ENCODE data around the gene USP3.

Gene USP3

DNA sequence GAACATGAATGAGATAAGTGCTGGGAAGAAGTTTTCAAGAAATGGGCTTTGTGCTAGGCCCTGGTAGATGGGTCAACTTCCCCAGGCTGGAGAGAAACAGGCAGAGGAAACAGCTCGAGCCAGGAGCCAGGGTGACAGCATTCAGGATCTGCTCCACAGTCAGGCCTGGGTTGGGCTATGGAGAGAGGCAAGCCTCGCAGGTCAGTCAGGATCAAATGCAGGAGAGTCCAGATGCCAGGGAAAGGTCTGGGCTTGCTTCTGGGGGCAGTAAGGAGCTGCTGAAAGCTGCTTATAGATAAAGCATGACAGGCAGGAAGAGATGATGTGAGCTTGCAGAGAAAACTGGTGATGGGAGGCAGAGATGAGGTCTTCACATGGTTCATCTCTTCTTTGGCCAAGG lies 11.0 kb upstream of the USP3 start:
- H3K4me3 ChIP-seq (ENCODE audit: low read length) = no peak overlapping the region
- no peaks in the 10 kb centered on the region for H3K9me3 ChIP-seq (ENCODE audit: low read length)
- H2AFZ ChIP-seq (ENCODE audit: low read depth, low read length) = no peak overlapping the region
- H3K4me1 ChIP-seq (ENCODE audit: insufficient read depth, low read length) = peaks cover 6% of the 10 kb centered on the region
- no peaks in the 10 kb centered on the region for H3K27me3 ChIP-seq (ENCODE audit: insufficient read depth, low read length)
- no peaks in the 10 kb centered on the region for H3K36me3 ChIP-seq (ENCODE audit: insufficient read depth, low read length)

DNA sequence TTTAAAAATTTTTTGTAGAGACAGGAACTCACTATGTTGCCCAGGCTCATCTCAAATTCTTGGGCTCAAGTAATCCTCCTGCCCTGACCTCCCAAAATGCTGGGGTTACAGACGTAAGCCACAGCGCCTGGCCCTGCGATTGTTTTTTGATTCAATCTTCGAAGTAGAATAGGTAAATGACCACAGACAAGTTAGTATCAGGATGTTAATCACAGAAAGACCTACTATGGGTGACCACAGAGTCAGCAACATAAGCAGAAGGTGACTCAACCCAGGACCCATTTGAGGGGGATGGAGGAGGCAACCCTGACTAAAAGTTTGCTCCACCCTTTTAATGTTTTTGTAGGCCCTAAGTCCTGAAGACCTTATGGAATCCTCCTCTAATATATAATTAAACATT lies 10.0 kb upstream of the USP3 start:
- no peak overlapping the region for H2AFZ ChIP-seq (ENCODE audit: low read depth, low read length)
- H3K4me1 ChIP-seq (ENCODE audit: insufficient read depth, low read length) = peaks cover 6% of the 10 kb centered on the region
- H3K9me3 ChIP-seq (ENCODE audit: low read length) = no peaks in the 10 kb centered on the region
- no peaks in the 10 kb centered on the region for H3K27me3 ChIP-seq (ENCODE audit: insufficient read depth, low read length)
- no peak overlapping the region for H3K4me3 ChIP-seq (ENCODE audit: low read length)
- H3K36me3 ChIP-seq (ENCODE audit: insufficient read depth, low read length) = no peaks in the 10 kb centered on the region

GRCh38 chr15:63495343-63495742 lies 9.1 kb upstream of the USP3 start:
- Histone ChIP-seq H3K9me3 (ENCODE audit: low read length) (no peaks in the 10 kb centered on the region), H3K4me1 (ENCODE audit: insufficient read depth, low read length) (peaks cover 6% of the 10 kb centered on the region), H3K4me3 (ENCODE audit: low read length) (no peak overlapping the region), H3K27me3 (ENCODE audit: insufficient read depth, low read length) (no peaks in the 10 kb centered on the region), H3K36me3 (ENCODE audit: insufficient read depth, low read length) (no peaks in the 10 kb centered on the region), H2AFZ (ENCODE audit: low read depth, low read length) (no peak overlapping the region)

GRCh38 chr15:63495780-63496488 lies 8.5 kb upstream of the USP3 start:
- peaks cover 6% of the 10 kb centered on the region for H3K4me1 ChIP-seq (ENCODE audit: insufficient read depth, low read length)
- no peaks in the 10 kb centered on the region for H3K27me3 ChIP-seq (ENCODE audit: insufficient read depth, low read length)
- no peaks in the 10 kb centered on the region for H3K36me3 ChIP-seq (ENCODE audit: insufficient read depth, low read length)
- no peak overlapping the region for H3K4me3 ChIP-seq (ENCODE audit: low read length)
- H2AFZ ChIP-seq (ENCODE audit: low read depth, low read length) = no peak overlapping the region
- no peaks in the 10 kb centered on the region for H3K9me3 ChIP-seq (ENCODE audit: low read length)

- H3K4me1 ChIP-seq (ENCODE audit: insufficient read depth, low read length) = no peaks in the 10 kb centered on the region
- no peak overlapping the region for H2AFZ ChIP-seq (ENCODE audit: low read depth, low read length)
These were observed 6.5 kb upstream of the USP3 start for GRCh38 chr15:63497642-63498467.

GRCh38 chr15:63499175-63499549 lies 5.2 kb upstream of the USP3 start:
- Histone ChIP-seq H3K36me3 (ENCODE audit: insufficient read depth, low read length) (no peaks in the 10 kb centered on the region), H3K4me1 (ENCODE audit: insufficient read depth, low read length) (peaks cover 3% of the 10 kb centered on the region), H2AFZ (ENCODE audit: low read depth, low read length) (no peak overlapping the region), H3K27me3 (ENCODE audit: insufficient read depth, low read length) (no peaks in the 10 kb centered on the region), H3K4me3 (ENCODE audit: low read length) (no peak overlapping the region), H3K9me3 (ENCODE audit: low read length) (no peaks in the 10 kb centered on the region)

More at GRCh38 chr15:63497642-63498467, 6.5 kb upstream of the USP3 start:
- Histone ChIP-seq H3K9me3 (ENCODE audit: low read length) (no peaks in the 10 kb centered on the region), H3K27me3 (ENCODE audit: insufficient read depth, low read length) (no peaks in the 10 kb centered on the region), H3K36me3 (ENCODE audit: insufficient read depth, low read length) (no peaks in the 10 kb centered on the region), H3K4me3 (ENCODE audit: low read length) (no peak overlapping the region)

- H3K36me3 ChIP-seq (ENCODE audit: insufficient read depth, low read length) = no peaks in the 10 kb centered on the region
- no peaks in the 10 kb centered on the region for H3K27me3 ChIP-seq (ENCODE audit: insufficient read depth, low read length)
- H3K4me3 ChIP-seq (ENCODE audit: low read length) = no peak overlapping the region
- H3K4me1 ChIP-seq (ENCODE audit: insufficient read depth, low read length) = peaks cover 3% of the 10 kb centered on the region
- H2AFZ ChIP-seq (ENCODE audit: low read depth, low read length) = no peak overlapping the region
- no peaks in the 10 kb centered on the region for H3K9me3 ChIP-seq (ENCODE audit: low read length)
These were observed 4.8 kb upstream of the USP3 start for GRCh38 chr15:63499611-63500010.

- Histone ChIP-seq H3K9me3 (ENCODE audit: low read length) (no peaks in the 10 kb centered on the region), H2AFZ (ENCODE audit: low read depth, low read length) (no peak overlapping the region), H3K36me3 (ENCODE audit: insufficient read depth, low read length) (no peaks in the 10 kb centered on the region), H3K27me3 (ENCODE audit: insufficient read depth, low read length) (no peaks in the 10 kb centered on the region), H3K4me1 (ENCODE audit: insufficient read depth, low read length) (peaks cover 3% of the 10 kb centered on the region), H3K4me3 (ENCODE audit: low read length) (no peak overlapping the region)
These were observed 3.8 kb upstream of the USP3 start for GRCh38 chr15:63500265-63501250.

GRCh38 chr15:63501256-63502089 lies 2.9 kb upstream of the USP3 start:
- Histone ChIP-seq H3K27me3 (ENCODE audit: insufficient read depth, low read length) (no peaks in the 10 kb centered on the region), H2AFZ (ENCODE audit: low read depth, low read length) (no peak overlapping the region), H3K4me3 (ENCODE audit: low read length) (no peak overlapping the region), H3K9me3 (ENCODE audit: low read length) (no peaks in the 10 kb centered on the region), H3K4me1 (ENCODE audit: insufficient read depth, low read length) (peaks cover 10% of the 10 kb centered on the region), H3K36me3 (ENCODE audit: insufficient read depth, low read length) (no peaks in the 10 kb centered on the region)

GRCh38 chr15:63502137-63502766 lies 2.1 kb upstream of the USP3 start:
- Histone ChIP-seq H3K4me1 (ENCODE audit: insufficient read depth, low read length) (peaks cover 18% of the 10 kb centered on the region), H3K27me3 (ENCODE audit: insufficient read depth, low read length) (no peaks in the 10 kb centered on the region), H3K9me3 (ENCODE audit: low read length) (no peaks in the 10 kb centered on the region), H3K36me3 (ENCODE audit: insufficient read depth, low read length) (no peaks in the 10 kb centered on the region), H3K4me3 (ENCODE audit: low read length) (no peak overlapping the region), H2AFZ (ENCODE audit: low read depth, low read length) (no peak overlapping the region)

DNA sequence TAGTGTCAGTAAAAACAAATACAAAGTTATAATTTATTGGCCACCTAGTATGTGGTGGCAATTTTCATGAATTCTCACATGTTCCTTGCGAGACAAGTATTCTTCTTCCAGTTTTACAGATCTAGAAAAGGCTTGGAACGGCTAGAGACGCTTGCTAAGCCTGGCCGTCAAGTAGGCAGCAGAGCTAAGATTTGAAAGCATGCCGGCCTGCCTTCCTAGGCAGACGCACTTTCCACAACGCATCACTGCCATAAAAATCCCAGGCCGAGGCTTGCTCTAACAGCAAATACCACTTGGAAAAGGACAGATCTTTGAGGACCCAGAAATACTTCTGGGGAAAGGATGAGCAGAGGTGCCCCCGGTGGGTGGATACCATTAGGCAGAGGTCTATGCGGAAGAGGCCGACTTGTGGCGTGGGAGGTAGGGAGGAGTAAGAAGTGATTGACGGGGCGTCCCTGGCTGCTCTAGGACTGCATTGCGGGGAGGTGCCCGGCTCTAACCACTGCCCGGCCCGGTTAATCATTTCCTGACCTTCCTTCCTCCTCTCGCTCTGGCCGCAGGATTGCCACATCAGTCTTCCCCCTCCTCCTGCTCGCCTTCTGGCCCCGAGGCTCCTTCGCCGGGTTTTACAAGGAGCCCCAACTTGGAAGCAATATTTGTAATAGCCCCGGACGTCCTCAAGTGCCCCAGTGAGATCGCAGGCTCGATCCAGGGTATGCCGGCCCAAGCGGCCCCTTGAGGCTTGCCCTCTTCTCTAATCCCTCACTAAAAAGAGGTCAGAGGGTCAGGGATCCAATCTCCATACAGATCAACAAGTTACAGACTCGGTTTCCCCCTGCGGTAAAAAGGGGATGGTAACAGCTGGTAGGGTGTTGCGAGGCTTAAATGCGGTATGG lies 1.3 kb upstream of the USP3 start:
- H3K27me3 ChIP-seq (ENCODE audit: insufficient read depth, low read length) = no peaks in the 10 kb centered on the region
- peaks cover 26% of the 10 kb centered on the region for H3K4me1 ChIP-seq (ENCODE audit: insufficient read depth, low read length)
- peak overlapping the region; percentile 58 for H3K4me3 ChIP-seq (ENCODE audit: low read length)
- no peak overlapping the region for H2AFZ ChIP-seq (ENCODE audit: low read depth, low read length)
- no peaks in the 10 kb centered on the region for H3K9me3 ChIP-seq (ENCODE audit: low read length)
- no peaks in the 10 kb centered on the region for H3K36me3 ChIP-seq (ENCODE audit: insufficient read depth, low read length)
